ENCODE measurements around the gene IL1RL1.

DNA sequence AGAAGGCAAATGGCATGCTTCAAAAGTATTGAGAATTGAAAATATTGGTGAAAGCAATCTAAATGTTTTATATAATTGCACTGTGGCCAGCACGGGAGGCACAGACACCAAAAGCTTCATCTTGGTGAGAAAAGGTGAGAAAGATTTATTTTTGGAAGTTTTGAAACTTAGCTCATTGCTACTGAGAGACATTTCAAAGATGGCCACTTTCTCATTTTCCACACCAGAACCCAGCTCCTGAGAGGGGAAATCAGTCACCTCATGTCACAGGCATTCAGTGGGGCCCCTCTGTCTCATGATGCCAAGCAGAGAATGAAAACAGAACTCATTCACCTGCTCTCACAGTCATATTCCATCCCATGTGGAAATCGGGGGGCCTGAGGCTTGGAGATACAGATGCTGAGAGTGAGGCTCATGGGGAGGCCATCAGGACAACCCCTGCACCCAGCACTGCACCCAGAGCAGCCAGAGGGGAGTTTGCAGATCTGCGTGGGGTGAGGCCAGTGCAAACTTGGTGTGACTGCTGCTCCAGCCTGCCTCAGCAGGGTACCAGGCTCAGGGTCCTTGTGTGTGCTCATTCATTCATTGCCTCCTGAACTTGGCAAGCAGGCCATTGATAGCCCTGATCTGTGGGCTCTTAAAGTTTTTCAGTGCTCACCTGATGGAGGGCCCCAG lies 75.6 kb downstream of the IL1RL1 start:
- TF ChIP-seq, protein P1, sequence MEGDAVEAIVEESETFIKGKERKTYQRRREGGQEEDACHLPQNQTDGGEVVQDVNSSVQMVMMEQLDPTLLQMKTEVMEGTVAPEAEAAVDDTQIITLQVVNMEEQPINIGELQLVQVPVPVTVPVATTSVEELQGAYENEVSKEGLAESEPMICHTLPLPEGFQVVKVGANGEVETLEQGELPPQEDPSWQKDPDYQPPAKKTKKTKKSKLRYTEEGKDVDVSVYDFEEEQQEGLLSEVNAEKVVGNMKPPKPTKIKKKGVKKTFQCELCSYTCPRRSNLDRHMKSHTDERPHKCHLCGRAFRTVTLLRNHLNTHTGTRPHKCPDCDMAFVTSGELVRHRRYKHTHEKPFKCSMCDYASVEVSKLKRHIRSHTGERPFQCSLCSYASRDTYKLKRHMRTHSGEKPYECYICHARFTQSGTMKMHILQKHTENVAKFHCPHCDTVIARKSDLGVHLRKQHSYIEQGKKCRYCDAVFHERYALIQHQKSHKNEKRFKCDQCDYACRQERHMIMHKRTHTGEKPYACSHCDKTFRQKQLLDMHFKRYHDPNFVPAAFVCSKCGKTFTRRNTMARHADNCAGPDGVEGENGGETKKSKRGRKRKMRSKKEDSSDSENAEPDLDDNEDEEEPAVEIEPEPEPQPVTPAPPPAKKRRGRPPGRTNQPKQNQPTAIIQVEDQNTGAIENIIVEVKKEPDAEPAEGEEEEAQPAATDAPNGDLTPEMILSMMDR (IDR thresholded peaks at IDR 0.05) = no peak
- TF ChIP-seq POLR2A (IDR thresholded peaks at IDR 0.05) = no peak

Data from esophagus squamous epithelium (tissue), 4 donors.